Hepatocyte (in vitro differentiated cells): ENCODE data around the gene TCHH.

Experiments used
- CTCF ChIP-seq: fragments of 200-600 bp; sonication (generic); IDR thresholded peaks from 2 replicates; pipeline ENCODE4 v1.5.1; 2016; ENCODE audit warnings: antibody characterized with exemption, mild to moderate bottlenecking; ENCODE audit not compliant: poor library complexity
- EZH2 ChIP-seq: fragments of 200-600 bp; sonication (generic); IDR thresholded peaks from 2 replicates; pipeline ENCODE4 v1.6.1; 2016; ENCODE audit warnings: antibody characterized with exemption, mild to moderate bottlenecking, borderline replicate concordance
- EZH2phosphoT487 ChIP-seq: fragments of 200-600 bp; sonication (generic); IDR thresholded peaks from one replicate; pipeline ENCODE4 v1.6.1; 2018; ENCODE audit warnings: antibody characterized with exemption, mild to moderate bottlenecking, low read depth, moderate library complexity; ENCODE audit not compliant: unreplicated experiment, severe bottlenecking

- no peak for TF ChIP-seq CTCF
- TF ChIP-seq EZH2: no peak
- no peak for TF ChIP-seq EZH2phosphoT487
Observed at GRCh38 chr1:152151646-152152045, 36.4 kb upstream of the TCHH start.
